Posterior cingulate gyrus (tissue), 11 donors: ENCODE data around the gene LIPC.
A peak's percentile ranks its signal among the peaks of the same experiment; 100 is the strongest.

Experiments
- DNase-seq, 10 donors: peaks; one replicate each; pipeline versions ENCODE4 v3.0.0 to v3.0.0-alpha.2; 2020 to 2021; ENCODE audit warnings: mixed read lengths in 3 of 10
- intact Hi-C: fragments of 100-400 bp; cut with DNase I; formaldehyde crosslinking; loops from one replicate; pipeline ENCODE4 v1.15.1; 2023

LIPC gene

DNA sequence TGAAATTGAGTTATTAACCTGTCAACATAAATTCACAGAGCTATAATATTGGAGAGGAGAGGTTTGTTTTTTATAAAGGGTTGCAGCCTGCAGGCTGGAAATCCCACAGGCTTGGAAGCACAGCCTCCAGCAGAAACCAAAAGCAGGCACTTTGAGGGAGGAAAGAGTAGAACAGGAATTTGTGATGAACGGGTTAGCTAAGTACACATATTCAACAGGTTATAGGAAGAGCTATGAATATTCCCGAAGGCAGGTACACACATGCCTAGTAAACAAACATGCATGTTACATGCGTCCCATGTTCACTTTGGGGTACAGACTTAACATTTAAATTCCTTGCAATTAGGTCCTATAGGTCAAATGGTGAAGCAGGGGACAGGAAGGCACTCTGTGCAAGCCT, 25.9 kb upstream of the LIPC start:
- intact Hi-C loops, result no loop called here
- no peak for DNase-seq

GRCh38 chr15:58406811-58407210, 25.0 kb upstream of the LIPC start:
- intact Hi-C loops, result no loop called here

GRCh38 chr15:58407236-58407775, 24.5 kb upstream of the LIPC start:
- intact Hi-C loops, result no loop called here

More at GRCh38 chr15:58406811-58407210, 25.0 kb upstream of the LIPC start:
- no peak for DNase-seq

DNA sequence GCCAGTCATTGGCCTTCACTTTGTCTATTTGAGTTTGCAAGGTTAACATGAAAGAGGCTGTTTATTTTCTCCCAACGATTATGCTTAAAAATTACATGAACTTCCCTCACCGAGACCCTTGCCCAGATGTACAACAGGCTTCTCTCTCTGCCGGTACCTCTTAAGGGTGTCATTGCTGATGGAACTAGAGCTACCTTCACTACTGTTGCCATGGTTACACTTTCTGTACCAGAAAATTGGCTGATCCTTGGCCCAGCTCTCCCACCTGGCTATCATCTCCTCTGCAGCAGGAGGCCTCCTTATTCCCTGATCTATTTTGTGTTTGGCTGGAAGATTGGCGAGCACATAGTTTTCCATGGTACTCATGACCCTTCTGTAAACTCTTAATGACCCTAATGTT, 24.0 kb upstream of the LIPC start:
- no peak for DNase-seq
- intact Hi-C loops, result no loop called here

More at GRCh38 chr15:58407236-58407775, 24.5 kb upstream of the LIPC start:
- DNase-seq, result peak in 4 of 10 donors; percentile 17 to 53 (median 42)

- intact Hi-C loops, result no loop called here
Measured at GRCh38 chr15:58409861-58410260, 21.9 kb upstream of the LIPC start.

DNA sequence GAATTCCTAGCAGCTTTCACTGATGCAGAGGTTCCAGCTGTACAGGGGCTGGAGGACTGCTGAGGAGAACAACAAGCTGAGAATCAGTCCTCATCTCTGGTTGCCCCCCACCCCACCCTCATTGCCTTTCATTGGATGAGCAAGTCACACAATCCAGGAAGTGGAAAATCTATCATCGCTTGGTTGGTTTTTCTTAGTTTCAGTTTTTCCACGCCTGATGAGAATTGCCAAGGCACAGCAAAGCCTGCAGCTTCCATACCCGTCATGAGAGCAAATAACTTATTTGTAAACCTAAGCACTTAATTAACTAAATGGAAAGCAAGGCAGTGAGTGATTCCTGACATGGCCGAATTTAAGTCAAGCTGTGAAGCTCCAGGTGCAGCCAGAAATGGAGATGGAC, 21.4 kb upstream of the LIPC start:
- no peak for DNase-seq
- intact Hi-C loops, result no loop called here

More at GRCh38 chr15:58409861-58410260, 21.9 kb upstream of the LIPC start:
- no peak for DNase-seq

DNA sequence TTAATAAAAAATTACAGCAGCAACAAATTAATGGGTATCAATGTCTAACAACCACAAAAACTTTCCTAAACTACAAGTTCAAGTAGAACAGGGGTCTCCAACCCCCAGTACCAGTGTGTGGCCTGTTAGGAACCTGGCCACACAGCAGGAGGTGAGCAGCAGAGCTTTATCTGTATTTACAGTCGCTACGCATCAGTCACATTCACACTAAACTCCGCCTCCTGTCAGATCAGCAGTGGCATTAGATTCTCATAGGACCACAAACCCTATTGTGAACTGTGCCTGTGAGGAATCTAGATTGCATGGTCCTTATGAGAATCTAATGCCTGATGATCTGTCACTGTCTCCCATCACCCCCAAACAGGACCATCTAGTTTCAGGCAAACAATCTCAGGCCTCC, 18.5 kb upstream of the LIPC start:
- intact Hi-C loops, result no loop called here
- DNase-seq, result no peak

DNA sequence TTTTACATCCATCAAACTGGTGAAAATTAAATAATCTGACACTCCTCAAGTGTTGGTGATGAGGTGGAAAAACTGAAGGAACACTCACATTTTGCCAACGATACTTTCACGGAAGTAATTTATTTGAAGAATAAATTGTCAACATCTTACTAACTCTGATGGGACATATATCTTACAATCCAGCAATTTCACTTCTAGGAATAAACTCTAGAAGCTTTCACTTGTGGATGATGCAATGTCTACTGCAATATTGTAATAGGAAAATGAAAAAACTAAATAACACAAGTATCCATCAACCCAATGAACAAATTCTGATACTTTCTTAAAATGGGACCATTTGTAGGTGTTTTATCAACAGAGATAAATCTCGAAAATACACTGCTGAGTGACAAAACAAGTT, 16.2 kb upstream of the LIPC start:
- intact Hi-C loops, result no loop called here
- no peak for DNase-seq

- no peak for DNase-seq
- intact Hi-C loops, result no loop called here
Measured at GRCh38 chr15:58416963-58417362, 14.8 kb upstream of the LIPC start.

DNA sequence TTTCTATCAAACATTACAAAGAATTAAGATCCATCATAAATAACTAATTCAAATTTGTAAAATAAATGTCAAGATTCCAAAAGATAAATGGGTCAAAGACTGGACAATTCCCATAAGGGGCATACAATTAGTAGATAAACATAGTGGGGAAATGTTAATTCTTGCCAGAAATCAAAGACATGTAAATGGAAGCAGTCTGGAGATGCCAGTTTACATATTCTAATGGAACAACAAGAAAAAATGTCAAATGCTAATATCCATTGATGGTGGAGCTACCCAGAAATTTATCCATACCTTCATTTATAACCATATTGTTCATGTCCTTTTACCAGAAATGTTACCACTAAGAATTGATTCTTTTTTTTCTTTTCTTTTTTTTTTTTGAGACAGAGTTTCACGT, 13.7 kb upstream of the LIPC start:
- intact Hi-C loops, result no loop called here
- DNase-seq, result no peak

GRCh38 chr15:58419803-58420524, 11.8 kb upstream of the LIPC start:
- DNase-seq, result no peak
- intact Hi-C loops, result no loop called here

GRCh38 chr15:58420579-58421043, 11.2 kb upstream of the LIPC start:
- intact Hi-C loops, result no loop called here
- no peak for DNase-seq

DNA sequence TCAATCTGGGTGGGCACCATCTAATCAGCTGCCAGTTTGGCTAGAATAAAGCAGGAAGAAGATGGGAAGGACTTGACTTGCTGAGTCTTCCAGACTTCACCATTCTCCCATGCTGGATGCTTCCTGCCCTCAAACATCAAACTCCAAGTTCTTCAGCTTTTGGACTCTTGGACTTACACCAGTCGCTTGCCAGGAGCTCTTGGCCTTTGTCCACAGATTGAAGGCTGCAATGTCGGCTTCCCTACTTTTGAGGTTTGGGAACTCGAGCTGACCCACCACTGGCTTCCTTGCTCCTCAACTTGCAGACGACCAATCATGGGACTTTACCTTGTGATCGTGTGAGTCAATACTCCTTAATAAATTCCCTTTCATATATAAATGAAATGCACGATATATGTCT, 8.6 kb upstream of the LIPC start:
- intact Hi-C loops, result no loop called here
- DNase-seq, result no peak

- intact Hi-C loops, result no loop called here
- DNase-seq, result peak in 1 of 10 donors; percentile 84
Measured at GRCh38 chr15:58423831-58424608, 7.8 kb upstream of the LIPC start.

DNA sequence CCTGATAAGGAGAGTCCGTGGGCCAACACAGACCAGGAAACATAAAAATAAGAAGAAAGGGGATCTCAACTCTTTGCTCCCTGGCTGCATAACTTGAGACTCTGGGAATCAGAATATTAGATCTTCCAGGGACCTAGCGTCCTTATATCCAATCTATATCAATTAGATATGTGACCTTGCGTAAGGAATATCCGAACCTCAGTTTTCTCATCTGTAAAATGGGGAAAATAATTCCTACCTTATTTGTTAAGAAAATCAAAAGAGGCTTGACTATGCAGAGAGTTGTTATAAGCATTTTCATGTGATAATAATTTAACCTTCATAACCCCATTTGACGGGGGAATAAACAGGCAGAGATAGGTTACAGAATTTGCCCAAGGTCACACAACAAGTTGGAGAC, 7.1 kb upstream of the LIPC start:
- DNase-seq, result no peak
- intact Hi-C loops, result no loop called here

- intact Hi-C loops, result no loop called here
Measured at GRCh38 chr15:58425185-58425584, 6.6 kb upstream of the LIPC start.

DNA sequence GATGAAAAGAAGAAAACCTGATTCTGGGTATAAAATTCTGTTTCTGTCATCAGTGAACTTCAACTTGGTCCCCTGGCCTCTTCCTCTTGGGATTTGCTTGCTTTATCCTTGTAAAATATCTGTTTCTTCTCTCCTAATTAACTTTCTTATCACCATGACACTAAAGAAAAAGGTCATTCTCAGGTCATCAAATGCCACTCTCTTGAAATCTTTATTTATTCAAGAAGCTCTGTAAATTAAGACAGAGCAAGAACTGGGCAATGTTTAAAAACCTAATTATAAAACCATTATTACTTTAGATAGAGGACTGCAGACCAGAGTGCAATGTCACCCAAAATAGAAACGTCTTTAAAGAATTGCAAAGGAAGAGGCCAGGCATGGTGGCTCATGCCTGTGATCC, 6.0 kb upstream of the LIPC start:
- no peak for DNase-seq
- intact Hi-C loops, result no loop called here

More at GRCh38 chr15:58425185-58425584, 6.6 kb upstream of the LIPC start:
- DNase-seq, result no peak

DNA sequence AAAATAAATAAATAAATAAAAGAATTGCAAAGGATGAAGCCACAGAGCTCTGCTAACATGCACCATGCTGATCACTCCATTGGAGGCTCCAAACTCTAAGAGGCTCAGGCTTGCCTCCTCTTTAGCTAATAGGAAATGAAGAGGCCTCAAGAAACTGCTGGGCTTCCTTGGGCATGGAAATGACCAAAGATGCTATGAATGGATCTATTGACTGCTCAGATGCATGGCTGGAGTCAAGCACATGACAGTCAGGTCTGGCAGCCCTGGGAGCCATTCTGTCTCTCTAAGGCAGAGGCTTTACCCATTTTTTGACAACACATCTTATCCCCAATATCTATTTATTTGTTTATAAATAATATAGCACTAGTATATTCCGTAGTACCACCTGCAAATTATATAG, 5.3 kb upstream of the LIPC start:
- intact Hi-C loops, result no loop called here
- DNase-seq, result no peak

DNA sequence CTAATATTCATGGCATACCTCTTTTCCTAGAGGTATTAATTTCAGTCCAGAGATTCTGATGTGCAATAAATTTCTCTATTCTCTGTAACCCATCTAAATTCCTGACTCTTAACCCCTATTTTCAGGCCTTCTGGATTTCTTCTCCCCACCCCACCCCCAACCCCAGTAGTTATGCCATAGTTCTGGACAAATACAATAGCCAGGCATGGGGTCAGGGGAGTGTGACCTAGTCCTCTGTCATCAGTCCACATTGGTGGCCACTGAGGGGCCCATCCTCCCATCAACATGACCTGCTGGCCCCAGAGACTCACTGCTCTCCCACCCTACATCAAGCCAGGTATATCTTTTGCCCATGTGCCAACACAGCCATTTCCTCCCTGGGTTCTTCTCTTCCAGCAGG, 3.8 kb upstream of the LIPC start:
- DNase-seq, result no peak
- intact Hi-C loops, result no loop called here

DNA sequence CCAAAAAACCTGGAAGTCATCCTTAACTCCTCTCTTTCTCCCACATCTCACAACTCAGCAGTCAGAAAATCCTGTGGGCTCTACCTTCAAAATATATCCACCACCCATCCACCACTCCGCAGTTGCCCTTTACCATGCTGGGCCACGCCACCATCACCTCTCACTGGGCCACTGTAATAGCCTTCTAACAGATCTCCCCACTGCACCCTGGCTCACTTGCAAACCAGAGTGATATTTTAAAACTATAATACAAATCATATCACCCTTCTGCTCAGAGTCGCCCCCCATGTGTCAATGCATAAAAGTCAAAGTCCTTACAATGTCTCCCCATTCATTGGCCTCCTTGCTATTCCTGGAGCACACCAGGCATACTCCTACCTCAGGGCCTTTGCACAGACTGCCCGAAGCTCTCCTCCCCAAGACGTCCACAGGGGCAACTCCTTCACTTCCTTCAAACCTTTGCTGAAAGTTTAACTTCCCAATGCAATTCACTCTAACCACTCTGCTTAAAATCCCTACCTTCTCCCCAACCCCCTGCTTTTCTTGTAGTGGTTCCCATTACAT, 1.5 kb upstream of the LIPC start:
- intact Hi-C loops, result no loop called here
- DNase-seq, result no peak

DNA sequence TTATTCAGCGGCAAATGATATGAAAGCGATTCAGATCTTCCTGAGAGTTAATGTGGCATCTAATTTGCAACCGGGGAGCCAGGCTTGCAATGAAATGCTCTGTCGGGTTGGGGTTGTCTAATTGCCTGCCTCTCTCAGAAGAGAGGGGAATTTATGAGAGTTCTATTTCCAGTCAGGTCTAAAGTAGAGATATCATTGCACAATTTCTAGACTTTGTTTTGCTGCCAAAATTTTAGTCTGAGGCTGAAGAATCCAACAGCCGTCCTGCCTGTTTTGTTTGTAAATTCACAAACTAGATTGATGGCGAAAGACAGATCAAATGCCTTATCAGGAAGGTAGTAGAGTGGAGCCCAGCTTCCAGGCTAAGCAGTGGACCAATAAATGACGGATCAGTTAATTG, 610 bp downstream of the LIPC start:
- intact Hi-C loops, result no loop called here
- no peak for DNase-seq
